Camera-type eye (tissue), 1 donor: ENCODE results near the gene ICAM4. TPM values are rescaled to one million over a fixed set of nuclear protein-coding genes. Genes with fewer than 3 reads are reported as not detected.

Source experiments
- total RNA-seq: library from RNA; depleted of rRNA; stranded (reverse); fragments of >200 nt; gene quantifications from one replicate; pipeline ENCODE4 v1.2.3, GENCODE V29; 2014

ICAM4 gene, protein sequence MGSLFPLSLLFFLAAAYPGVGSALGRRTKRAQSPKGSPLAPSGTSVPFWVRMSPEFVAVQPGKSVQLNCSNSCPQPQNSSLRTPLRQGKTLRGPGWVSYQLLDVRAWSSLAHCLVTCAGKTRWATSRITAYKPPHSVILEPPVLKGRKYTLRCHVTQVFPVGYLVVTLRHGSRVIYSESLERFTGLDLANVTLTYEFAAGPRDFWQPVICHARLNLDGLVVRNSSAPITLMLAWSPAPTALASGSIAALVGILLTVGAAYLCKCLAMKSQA
- total RNA-seq: 0.38 TPM

DNA sequence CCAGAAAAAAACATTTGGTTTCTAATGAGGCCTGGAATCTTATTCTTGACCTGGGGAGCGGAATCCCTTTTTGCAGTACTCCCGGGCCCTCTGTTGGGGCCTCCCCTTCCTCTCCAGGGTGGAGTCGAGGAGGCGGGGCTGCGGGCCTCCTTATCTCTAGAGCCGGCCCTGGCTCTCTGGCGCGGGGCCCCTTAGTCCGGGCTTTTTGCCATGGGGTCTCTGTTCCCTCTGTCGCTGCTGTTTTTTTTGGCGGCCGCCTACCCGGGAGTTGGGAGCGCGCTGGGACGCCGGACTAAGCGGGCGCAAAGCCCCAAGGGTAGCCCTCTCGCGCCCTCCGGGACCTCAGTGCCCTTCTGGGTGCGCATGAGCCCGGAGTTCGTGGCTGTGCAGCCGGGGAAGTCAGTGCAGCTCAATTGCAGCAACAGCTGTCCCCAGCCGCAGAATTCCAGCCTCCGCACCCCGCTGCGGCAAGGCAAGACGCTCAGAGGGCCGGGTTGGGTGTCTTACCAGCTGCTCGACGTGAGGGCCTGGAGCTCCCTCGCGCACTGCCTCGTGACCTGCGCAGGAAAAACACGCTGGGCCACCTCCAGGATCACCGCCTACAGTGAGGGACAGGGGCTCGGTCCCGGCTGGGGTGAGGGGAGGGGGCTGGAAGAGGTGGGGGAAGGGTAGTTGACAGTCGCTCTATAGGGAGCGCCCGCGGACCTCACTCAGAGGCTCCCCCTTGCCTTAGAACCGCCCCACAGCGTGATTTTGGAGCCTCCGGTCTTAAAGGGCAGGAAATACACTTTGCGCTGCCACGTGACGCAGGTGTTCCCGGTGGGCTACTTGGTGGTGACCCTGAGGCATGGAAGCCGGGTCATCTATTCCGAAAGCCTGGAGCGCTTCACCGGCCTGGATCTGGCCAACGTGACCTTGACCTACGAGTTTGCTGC, at the start of gene ICAM4:
Gene ICAM4, plus strand, starts transcription at position 153 of the 935 bp plus-strand sequence. Its CDS starts 58 bp downstream, at position 211.

DNA sequence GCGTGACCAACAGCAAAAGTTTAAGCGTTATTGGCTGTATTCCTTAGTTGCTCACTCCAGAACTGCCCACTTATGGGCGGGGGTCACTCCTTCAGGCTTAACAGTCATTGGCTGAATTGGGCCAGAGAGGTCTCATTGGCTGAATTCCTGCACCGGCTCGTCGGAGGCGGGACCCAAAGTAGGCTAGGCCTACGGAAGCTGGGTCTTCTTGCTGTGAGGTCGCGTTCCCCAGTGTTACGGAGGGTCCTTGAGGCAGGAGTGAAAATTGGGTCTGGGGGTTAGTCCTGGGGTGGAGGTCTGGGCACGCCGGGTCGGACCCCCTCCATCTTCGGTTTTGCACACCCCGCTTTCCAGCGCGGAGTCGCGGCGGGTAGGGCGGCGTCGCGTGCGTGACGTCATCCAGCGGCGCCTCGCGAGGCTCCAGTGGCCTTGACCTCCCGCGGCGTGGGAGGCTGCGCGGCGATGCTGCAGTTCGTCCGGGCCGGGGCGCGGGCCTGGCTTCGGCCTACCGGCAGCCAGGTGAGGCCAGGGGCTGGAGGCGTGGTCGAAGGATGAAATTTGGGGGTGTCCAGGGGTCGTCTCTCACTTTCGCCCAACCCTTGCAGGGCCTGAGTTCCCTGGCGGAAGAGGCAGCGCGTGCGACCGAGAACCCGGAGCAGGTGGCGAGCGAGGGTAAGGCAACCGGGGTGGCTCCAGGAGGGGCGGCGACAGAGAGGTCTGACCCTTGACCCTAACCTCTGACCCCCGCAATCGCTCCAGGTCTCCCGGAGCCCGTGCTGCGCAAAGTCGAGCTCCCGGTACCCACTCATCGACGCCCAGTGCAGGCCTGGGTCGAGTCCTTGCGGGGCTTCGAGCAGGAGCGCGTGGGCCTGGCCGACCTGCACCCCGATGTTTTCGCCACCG, 34.7 kb upstream of the ICAM4 start, which contains the start of gene MRPL4:
Gene MRPL4, plus strand, starts transcription at position 423 of the 903 bp plus-strand sequence. Its CDS starts 40 bp downstream, at position 463.

DNA sequence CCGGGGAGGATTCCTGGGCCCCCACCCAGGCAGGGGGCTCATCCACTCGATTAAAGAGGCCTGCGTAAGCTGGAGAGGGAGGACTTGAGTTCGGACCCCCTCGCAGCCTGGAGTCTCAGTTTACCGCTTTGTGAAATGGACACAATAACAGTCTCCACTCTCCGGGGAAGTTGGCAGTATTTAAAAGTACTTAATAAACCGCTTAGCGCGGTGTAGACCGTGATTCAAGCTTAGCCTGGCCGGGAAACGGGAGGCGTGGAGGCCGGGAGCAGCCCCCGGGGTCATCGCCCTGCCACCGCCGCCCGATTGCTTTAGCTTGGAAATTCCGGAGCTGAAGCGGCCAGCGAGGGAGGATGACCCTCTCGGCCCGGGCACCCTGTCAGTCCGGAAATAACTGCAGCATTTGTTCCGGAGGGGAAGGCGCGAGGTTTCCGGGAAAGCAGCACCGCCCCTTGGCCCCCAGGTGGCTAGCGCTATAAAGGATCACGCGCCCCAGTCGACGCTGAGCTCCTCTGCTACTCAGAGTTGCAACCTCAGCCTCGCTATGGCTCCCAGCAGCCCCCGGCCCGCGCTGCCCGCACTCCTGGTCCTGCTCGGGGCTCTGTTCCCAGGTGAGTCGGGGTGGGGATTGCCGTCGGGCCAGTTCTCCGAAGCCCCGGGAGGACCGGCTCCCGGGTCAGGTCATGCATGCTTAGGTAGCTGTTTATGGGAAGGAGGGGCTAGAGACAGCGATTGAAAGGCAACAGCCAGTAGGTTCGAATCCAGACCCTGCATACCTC, 15.9 kb upstream of the ICAM4 start, which contains the start of gene ICAM1:
Gene ICAM1, plus strand, starts transcription at position 505 of the 779 bp plus-strand sequence. Its CDS starts 40 bp downstream, at position 545.

DNA sequence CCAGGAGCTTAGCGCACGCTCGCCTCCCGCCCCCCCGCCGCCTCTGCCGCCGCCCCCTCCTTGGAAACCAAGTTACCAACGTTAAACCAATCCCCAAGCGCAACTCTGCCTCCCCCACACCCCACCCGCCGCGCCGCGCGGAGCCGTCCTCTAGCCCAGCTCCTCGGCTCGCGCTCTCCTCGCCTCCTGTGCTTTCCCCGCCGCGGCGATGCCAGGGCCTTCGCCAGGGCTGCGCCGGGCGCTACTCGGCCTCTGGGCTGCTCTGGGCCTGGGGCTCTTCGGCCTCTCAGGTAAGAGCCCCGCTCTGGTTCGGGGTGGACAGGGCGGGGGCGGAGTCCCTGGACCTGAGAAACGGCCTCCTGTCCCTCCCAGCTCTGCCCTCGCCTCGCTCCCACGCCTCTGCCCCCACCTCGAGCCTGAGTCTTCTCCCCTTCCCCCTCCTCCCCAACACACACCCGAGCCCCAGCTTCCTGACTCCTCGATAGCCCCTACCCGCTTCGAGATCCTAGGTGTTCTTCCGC, 3.1 kb downstream of the ICAM4 start, which contains the start of gene ICAM5:
Gene ICAM5, plus strand, starts transcription at position 117 of the 521 bp plus-strand sequence. Its CDS starts 92 bp downstream, at position 209.

DNA sequence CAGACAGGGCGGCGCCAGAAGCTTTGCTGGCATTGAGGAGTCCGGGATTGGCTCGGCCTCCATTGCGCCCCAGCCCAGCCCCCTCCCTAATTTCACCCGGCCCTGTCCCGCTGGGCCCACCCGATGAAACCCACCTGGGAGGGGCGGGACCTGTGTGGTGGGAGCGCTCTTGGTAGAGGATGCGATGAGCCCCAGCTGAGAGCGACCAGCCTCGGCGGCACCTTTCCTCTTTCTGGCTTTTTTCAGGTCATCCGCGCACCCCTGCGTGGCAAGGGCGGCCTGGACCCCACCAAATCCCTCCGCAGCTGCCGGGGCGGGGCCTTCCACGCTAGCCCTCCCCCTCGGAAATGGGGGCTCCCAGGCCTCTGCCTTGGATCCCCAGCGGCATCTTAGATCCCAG, 22.7 kb downstream of the ICAM4 start, which contains the start of gene ZGLP1:
Gene ZGLP1, minus strand, starts transcription at position 393 of the 400 bp plus-strand sequence.

DNA sequence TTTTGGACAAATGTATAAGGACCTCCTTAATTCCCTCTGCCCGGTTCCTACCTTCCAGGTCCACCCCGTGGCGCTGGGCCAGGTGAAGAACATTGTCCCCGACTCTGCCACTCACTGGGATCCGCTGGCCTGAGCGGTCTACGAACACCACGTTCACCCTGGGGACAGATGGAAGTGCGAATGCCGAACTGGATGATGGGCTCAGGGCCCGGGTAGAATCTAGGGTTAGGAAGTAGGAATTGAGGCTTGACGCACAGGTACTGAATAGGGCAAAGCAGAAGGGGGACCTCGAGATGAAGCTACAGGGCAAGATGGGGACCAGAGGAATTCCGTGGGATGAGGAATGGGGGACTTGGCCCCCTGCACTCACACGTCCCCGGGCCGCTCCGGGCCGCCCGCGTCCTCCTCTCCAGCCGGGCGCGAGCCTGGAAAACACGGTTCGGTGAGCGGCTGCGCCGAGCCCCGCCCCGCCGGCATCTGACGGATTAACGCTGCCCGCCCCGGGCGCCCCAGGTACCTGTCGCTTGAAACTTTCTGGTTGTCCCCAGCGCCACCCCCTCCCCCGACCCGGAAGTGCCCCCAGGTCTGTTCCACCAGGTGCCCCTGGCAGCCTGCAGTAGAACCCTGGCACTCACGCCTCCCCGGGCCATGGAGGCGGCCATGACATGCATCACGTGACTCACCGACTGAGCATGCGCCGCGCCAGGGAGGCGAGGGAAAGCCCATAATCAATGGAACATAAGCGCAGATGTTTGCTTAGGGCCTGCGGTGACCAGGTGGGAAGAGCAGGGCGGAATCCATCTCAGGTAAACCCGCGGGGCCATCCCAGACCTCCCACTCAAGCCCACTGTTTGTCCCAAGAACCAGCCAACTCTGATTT, 28.8 kb downstream of the ICAM4 start, which contains the start of gene FDX2:
Gene FDX2, minus strand, starts transcription at position 681 of the 880 bp plus-strand sequence. Its CDS starts 19 bp downstream, at position 662.

DNA sequence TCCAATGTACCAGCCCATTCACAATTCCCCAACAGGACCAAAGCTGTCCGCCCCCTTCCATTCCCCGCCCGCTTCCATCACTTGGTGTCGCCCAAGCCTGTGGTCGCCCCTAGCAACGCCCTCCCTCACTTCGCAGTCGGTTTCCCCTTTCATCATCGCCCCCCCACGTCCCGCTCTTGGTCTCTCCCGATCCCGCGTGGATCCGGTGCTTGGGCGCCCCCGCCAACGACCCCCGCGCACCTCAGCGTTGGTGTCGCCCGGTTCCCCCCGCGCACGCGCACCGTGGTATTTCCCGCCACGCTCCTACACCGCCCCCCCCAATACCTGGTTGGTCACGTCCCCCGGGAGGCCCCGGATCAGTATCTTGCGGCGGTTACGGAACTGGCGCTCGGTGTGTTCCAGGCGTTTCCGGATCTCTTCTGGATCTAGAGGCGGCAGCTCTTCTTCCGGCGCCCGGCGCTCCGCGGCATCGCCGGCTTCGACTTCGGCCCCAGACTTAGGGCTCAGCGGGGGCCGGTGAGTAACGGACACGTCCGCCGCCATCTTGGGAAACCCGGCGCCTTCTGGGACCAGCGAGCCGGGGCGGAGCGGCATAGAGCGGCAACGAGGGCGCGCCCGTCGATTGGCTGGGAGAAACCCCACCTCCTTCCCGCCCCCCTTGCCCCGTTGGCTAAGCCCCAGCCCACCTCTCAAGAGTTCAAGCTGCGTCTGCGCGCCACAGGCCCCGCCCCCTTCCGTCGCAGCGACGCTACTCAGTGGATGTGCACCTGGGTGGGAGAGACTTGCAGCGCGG, 46.4 kb downstream of the ICAM4 start, which contains the start of gene RAVER1:
Gene RAVER1, minus strand, starts transcription at position 565 of the 793 bp plus-strand sequence. Its CDS starts 22 bp downstream, at position 543.

Other genes with a start within 250 kb of the ICAM4 start
- gene SHFL, start 200.6 kb upstream of the ICAM4 start, total RNA-seq: 21.2 TPM
- 0.88 TPM for gene ANGPTL6, start 184.3 kb upstream of the ICAM4 start, total RNA-seq
- 32.8 TPM for gene PPAN, start 180.6 kb upstream of the ICAM4 start, total RNA-seq
- 7.1 TPM for gene P2RY11, start 175.3 kb upstream of the ICAM4 start, total RNA-seq
- gene EIF3G, start 167.1 kb upstream of the ICAM4 start, total RNA-seq: 149 TPM
- gene DNMT1, start 92.0 kb upstream of the ICAM4 start, total RNA-seq: 69.2 TPM
- gene S1PR2, start 55.6 kb upstream of the ICAM4 start, total RNA-seq: 8.9 TPM
- gene MRPL4, start 34.7 kb upstream of the ICAM4 start, total RNA-seq: 19.0 TPM
- gene ICAM1, start 15.8 kb upstream of the ICAM4 start, total RNA-seq: 15.1 TPM
- 3.4 TPM for gene ICAM5, start 3.0 kb downstream of the ICAM4 start, total RNA-seq
- 4.4 TPM for gene ZGLP1, start 22.9 kb downstream of the ICAM4 start, total RNA-seq
- 18.5 TPM for gene FDX2, start 29.1 kb downstream of the ICAM4 start, total RNA-seq
- gene RAVER1, start 46.6 kb downstream of the ICAM4 start, total RNA-seq: 18.9 TPM
- 1.6 TPM for gene ICAM3, start 52.7 kb downstream of the ICAM4 start, total RNA-seq
- gene TYK2, start 93.6 kb downstream of the ICAM4 start, total RNA-seq: 84.4 TPM
- gene CDC37, start 116.6 kb downstream of the ICAM4 start, total RNA-seq: 109 TPM
- gene PDE4A, start 133.6 kb downstream of the ICAM4 start, total RNA-seq: 7.6 TPM
- 56.5 TPM for gene KEAP1, start 216.4 kb downstream of the ICAM4 start, total RNA-seq
- gene S1PR5, start 230.5 kb downstream of the ICAM4 start, total RNA-seq: 1.4 TPM